MCF 10A (cell line): ENCODE data around the gene ICE2. TPM values are rescaled to one million over a fixed set of nuclear protein-coding genes. Genes with fewer than 3 reads are reported as not detected.
"Not testable (repeated sequence)": the region's sequence is repeated elsewhere in the genome, so short reads cannot be mapped to it uniquely, and the experiment has no call there.

ENCODE experiments used
- BruUV-seq: library from RNA; stranded (reverse); fragments of 400-500 nt; replicated peaks from 2 replicates; lab custom pipeline; 2021; lab: Mats Ljungman, UMichigan
- CTCF ChIA-PET: fragments of 300-600 bp; sonication (Branson Sonifier 250); formaldehyde crosslinking; extraction: SDS; loops from one replicate; lab custom pipeline; 2021; ENCODE audit warnings: antibody characterized with exemption, inconsistent platforms; lab: Yijun Ruan, JAX
- POLR2A ChIA-PET: fragments of 300-600, 350-650 bp; sonication (Branson Sonifier 250); formaldehyde crosslinking; extraction: SDS; loops from one replicate; lab custom pipeline; 2020; ENCODE audit warnings: antibody characterized with exemption, inconsistent platforms; lab: Yijun Ruan, JAX
- DNase-seq: peaks from one replicate; pipeline ENCODE4 v3.0.0-alpha.2; 2018; ENCODE audit not compliant: unreplicated experiment
- H3K27ac Mint-ChIP-seq: one replicate; pipeline ENCODE4 v1.8.0; 2022; ENCODE audit warnings: mild to moderate bottlenecking, low read depth, mixed read lengths; ENCODE audit not compliant: unreplicated experiment
- H3K27me3 Mint-ChIP-seq: one replicate; pipeline ENCODE4 v1.8.0; 2022; ENCODE audit warnings: mixed read lengths; ENCODE audit not compliant: insufficient read depth, unreplicated experiment
- H3K36me3 Mint-ChIP-seq: one replicate; pipeline ENCODE4 v1.8.0; 2022; ENCODE audit warnings: mild to moderate bottlenecking, moderate library complexity, mixed read lengths; ENCODE audit not compliant: insufficient read depth, unreplicated experiment
- H3K4me1 Mint-ChIP-seq: one replicate; pipeline ENCODE4 v1.8.0; 2022; ENCODE audit warnings: mixed read lengths; ENCODE audit not compliant: insufficient read depth, unreplicated experiment
- H3K4me3 Mint-ChIP-seq: one replicate; pipeline ENCODE4 v1.8.0; 2022; ENCODE audit warnings: mild to moderate bottlenecking, moderate library complexity, mixed read lengths; ENCODE audit not compliant: unreplicated experiment
- H3K9me3 Mint-ChIP-seq: one replicate; pipeline ENCODE4 v1.8.0; 2022; ENCODE audit warnings: mixed read lengths; ENCODE audit not compliant: unreplicated experiment
- CTCF ChIP-seq: fragments of 200-600 bp; IDR thresholded peaks from one replicate; pipeline ENCODE4 v1.8.0; 2022; ENCODE audit warnings: antibody characterized with exemption, mild to moderate bottlenecking; ENCODE audit not compliant: unreplicated experiment
- intact Hi-C: fragments of 100-400 bp; cut with micrococcal nuclease; formaldehyde crosslinking; loops from 2 replicates; pipeline ENCODE4 v1.14.1; 2022
- total RNA-seq: library from RNA; stranded (reverse); gene quantifications from 2 replicates; pipeline ENCODE4 v1.2.3, GENCODE V29; 2022

ICE2 gene
- total RNA-seq, 1 experiment from 2014 or later = 57.9 TPM

GRCh38 chr15:60413231-60413824 lies 65.6 kb downstream of the ICE2 start:
- peaks cover 25% of the 10 kb centered on the region for H3K4me1 Mint-ChIP-seq
- no peaks in the 10 kb centered on the region for H3K36me3 Mint-ChIP-seq
- CTCF ChIA-PET = interaction anchor here (0.6 kb wide), 2 partner anchors 54 to 204 kb away, joined by 3 read pairs; no protein-coding TSS in a partner anchor
- BruUV-seq = no TSS peak
- intact Hi-C loops = no loop called here
- no peaks in the 10 kb centered on the region for H3K27me3 Mint-ChIP-seq
- H3K27ac Mint-ChIP-seq = no peak overlapping the region
- no peak overlapping the region for H3K4me3 Mint-ChIP-seq
- H3K9me3 Mint-ChIP-seq = no peaks in the 10 kb centered on the region
- POLR2A ChIA-PET = interaction anchor here (0.6 to 11.6 kb wide), 6 partner anchors 10 to 66 kb away, joined by 3 to 238 read pairs (median 4); partner anchors contain the start of genes ANXA2 and ICE2
- no peak for TF ChIP-seq CTCF
- no peak for DNase-seq

GRCh38 chr15:60412807-60413206 lies 66.1 kb downstream of the ICE2 start:
- BruUV-seq, H3K4me3 Mint-ChIP-seq, H3K9me3 Mint-ChIP-seq, H3K27me3 Mint-ChIP-seq, intact Hi-C loops, H3K36me3 Mint-ChIP-seq, H3K27ac Mint-ChIP-seq, DNase-seq: not testable (repeated sequence)
- POLR2A ChIA-PET = interaction anchor here (1.2 to 11.6 kb wide), 3 partner anchors 17 to 66 kb away, joined by 3 to 238 read pairs (median 4); partner anchors contain the start of genes ANXA2 and ICE2
- CTCF ChIA-PET = interaction anchor here (0.6 kb wide), 1 partner anchor 54 kb away, joined by 3 read pairs; no protein-coding TSS in a partner anchor
- H3K4me1 Mint-ChIP-seq = peaks cover 29% of the 10 kb centered on the region

- H3K4me1 Mint-ChIP-seq = peaks cover 30% of the 10 kb centered on the region
- no peaks in the 10 kb centered on the region for H3K36me3 Mint-ChIP-seq
- no TSS peak for BruUV-seq
- CTCF ChIA-PET = interaction anchor here (0.7 to 1.0 kb wide), 3 partner anchors 9 to 42 kb away, joined by 3 to 4 read pairs (median 3); no protein-coding TSS in a partner anchor
- no peaks in the 10 kb centered on the region for H3K9me3 Mint-ChIP-seq
- H3K4me3 Mint-ChIP-seq = no peak overlapping the region
- no peak for TF ChIP-seq CTCF
- intact Hi-C loops = no loop called here
- POLR2A ChIA-PET = interaction anchor here (0.6 to 11.6 kb wide), 5 partner anchors 9 to 29 kb away, joined by 3 to 238 read pairs (median 4); partner anchors contain the start of gene ANXA2
- no peaks in the 10 kb centered on the region for H3K27me3 Mint-ChIP-seq
- no peak overlapping the region for H3K27ac Mint-ChIP-seq
- no peak for DNase-seq
Measured at GRCh38 chr15:60411774-60412425, 67.0 kb downstream of the ICE2 start.

- H3K36me3 Mint-ChIP-seq, DNase-seq, intact Hi-C loops, BruUV-seq, H3K27ac Mint-ChIP-seq, H3K4me3 Mint-ChIP-seq, H3K27me3 Mint-ChIP-seq, H3K9me3 Mint-ChIP-seq: not testable (repeated sequence)
- ChIA-PET CTCF (interaction anchor here (0.6 to 1.3 kb wide), 2 partner anchors 51 to 818 kb away, joined by 3 to 6 read pairs; no protein-coding TSS in a partner anchor), POLR2A (interaction anchor here (0.6 to 11.6 kb wide), 3 partner anchors 12 to 82 kb away, joined by 3 to 238 read pairs (median 9); partner anchors contain the start of gene ANXA2)
- peaks cover 36% of the 10 kb centered on the region for H3K4me1 Mint-ChIP-seq
Measured at GRCh38 chr15:60410350-60410749, 68.6 kb downstream of the ICE2 start.
